ENCODE data around the gene EYS.

EYS gene

DNA sequence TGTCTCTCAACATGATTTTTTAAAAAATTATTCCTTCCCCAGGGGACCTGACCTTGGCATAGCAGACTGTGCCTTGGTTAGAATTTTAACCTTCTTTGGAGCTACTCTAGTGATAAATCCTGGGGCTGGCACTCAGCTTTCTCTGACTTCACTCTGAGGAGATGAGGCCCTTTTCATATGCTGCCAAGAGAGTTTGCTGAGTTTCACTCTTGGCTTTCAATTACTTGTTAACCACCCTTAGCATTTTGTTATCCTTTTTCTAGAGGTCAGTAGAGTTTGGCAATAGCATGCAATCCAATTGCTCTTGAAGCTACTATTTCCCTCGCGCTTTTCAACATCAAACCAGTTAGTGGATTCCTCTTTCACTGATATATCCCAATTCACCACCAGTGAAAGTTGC is 920.3 kb downstream of the EYS start:
- TF ChIP-seq, protein P1, sequence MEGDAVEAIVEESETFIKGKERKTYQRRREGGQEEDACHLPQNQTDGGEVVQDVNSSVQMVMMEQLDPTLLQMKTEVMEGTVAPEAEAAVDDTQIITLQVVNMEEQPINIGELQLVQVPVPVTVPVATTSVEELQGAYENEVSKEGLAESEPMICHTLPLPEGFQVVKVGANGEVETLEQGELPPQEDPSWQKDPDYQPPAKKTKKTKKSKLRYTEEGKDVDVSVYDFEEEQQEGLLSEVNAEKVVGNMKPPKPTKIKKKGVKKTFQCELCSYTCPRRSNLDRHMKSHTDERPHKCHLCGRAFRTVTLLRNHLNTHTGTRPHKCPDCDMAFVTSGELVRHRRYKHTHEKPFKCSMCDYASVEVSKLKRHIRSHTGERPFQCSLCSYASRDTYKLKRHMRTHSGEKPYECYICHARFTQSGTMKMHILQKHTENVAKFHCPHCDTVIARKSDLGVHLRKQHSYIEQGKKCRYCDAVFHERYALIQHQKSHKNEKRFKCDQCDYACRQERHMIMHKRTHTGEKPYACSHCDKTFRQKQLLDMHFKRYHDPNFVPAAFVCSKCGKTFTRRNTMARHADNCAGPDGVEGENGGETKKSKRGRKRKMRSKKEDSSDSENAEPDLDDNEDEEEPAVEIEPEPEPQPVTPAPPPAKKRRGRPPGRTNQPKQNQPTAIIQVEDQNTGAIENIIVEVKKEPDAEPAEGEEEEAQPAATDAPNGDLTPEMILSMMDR (IDR thresholded peaks at IDR 0.05; ENCODE audit: low read depth, low read length): no peak
- H3K4me3 ChIP-seq (ENCODE audit: low read depth, low read length): no peak overlapping the region
- in situ Hi-C loops (cut with HindIII; ENCODE audit: low sequenced_read_pairs): no loop called here
- no peak for DNase-seq (ENCODE audit: low read depth, low spot score)

DNA sequence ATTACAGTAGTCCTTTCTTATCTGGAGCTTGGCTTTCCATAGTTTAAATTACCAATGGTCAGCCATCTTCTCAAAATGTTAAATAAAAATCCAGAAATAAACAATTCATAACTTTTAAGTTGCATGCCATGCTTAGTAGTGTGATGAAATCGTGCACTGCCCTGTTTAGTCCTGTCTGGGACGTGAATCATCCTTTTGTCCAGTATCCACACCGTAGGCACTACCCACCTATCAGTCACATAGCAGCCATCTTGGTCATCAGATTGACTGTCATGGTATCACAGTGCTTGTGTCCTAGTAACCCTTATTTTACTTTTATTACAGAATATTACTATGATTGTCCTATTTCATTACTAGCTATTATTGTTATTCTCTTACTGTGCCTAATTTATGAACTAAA is 924.1 kb downstream of the EYS start:
- no peak for DNase-seq (ENCODE audit: low read depth, low spot score)
- no peak overlapping the region for H3K4me3 ChIP-seq (ENCODE audit: low read depth, low read length)
- in situ Hi-C loops (cut with HindIII; ENCODE audit: low sequenced_read_pairs): no loop called here
- TF ChIP-seq, protein P1 (IDR thresholded peaks at IDR 0.05; ENCODE audit: low read depth, low read length): no peak

DNA sequence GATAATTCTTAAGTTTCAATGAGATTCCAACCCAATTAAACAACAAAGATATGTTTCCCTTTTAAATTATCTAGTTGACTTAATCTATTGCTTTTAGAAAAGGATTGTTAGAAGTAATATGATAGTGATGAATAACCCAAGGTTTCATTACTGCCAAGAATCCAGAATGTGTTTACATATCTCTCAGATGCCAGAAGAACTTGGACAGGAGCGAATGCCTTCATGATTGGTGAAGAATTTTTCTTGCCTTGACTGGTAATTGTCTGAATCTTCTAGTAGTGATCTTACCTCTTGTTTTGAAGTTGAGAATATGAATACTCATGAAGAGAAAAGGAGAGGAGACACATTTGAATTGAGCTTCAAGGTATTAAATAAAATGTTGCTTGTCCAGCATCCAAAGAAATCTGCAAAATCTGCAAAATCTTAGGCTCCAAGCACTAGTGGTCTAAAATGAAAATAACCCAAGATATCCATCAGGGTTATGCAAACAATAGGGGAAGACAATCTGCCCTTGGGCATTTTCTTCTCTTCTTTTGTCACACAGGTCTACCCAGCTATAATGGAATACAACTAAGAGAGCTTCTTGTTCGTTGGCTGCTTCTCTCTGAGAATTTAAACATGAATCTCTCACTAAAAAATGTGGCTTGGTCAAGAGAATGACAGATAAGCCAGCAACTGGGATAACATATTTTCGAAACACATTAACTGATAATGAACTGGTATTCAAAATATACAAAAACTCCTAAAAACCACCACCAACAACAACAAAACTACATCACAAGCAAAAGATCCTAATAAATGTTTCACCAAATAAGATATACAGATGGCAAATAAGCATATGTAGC is 928.9 kb downstream of the EYS start:
- H3K4me3 ChIP-seq (ENCODE audit: low read depth, low read length): no peak overlapping the region
- DNase-seq (ENCODE audit: low read depth, low spot score): peak; percentile 10
- in situ Hi-C loops (cut with HindIII; ENCODE audit: low sequenced_read_pairs): no loop called here
- TF ChIP-seq, protein P1 (IDR thresholded peaks at IDR 0.05; ENCODE audit: low read depth, low read length): no peak

DNA sequence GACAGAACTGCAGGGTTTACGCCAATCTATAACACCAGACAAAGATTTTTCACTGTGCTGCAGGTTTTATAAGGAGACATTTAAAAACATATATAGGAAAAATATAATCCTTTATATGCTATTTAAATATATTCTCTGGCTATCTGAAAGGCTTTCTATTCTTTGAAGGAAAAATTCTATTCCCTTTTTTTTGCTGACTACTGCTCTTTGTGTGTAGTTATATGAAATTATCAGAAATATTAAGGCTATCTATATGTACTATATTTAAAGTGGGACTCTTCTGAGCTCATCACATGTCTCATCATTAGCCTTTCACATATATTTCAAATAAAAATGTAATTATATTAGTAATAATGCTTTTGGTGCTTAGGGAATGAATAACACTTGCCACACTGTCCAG is 930.7 kb downstream of the EYS start:
- H3K4me3 ChIP-seq (ENCODE audit: low read depth, low read length): no peak overlapping the region
- DNase-seq (ENCODE audit: low read depth, low spot score): no peak
- TF ChIP-seq, protein P1 (IDR thresholded peaks at IDR 0.05; ENCODE audit: low read depth, low read length): no peak
- in situ Hi-C loops (cut with HindIII; ENCODE audit: low sequenced_read_pairs): no loop called here

DNA sequence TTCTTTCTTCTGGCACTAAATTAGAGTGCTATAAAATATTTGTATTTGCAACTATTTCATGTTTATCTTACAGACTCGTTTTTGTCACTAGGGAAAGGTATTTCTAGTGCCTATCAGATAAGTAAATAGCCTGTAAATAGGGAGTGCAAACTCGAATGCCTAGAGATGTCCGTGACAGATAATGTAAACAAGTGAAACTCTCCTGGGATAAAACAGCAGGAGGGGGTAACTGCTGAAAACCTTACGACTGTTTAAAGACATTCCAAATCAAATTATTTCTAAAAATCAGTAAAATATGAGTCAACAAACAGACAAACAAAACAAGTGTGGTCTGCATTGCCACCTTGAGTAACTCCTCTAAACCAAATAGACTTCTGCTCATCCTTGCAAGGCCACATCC is 932.1 kb downstream of the EYS start:
- H3K4me3 ChIP-seq (ENCODE audit: low read depth, low read length): no peak overlapping the region
- DNase-seq (ENCODE audit: low read depth, low spot score): no peak
- in situ Hi-C loops (cut with HindIII; ENCODE audit: low sequenced_read_pairs): no loop called here
- TF ChIP-seq, protein P1 (IDR thresholded peaks at IDR 0.05; ENCODE audit: low read depth, low read length): no peak

DNA sequence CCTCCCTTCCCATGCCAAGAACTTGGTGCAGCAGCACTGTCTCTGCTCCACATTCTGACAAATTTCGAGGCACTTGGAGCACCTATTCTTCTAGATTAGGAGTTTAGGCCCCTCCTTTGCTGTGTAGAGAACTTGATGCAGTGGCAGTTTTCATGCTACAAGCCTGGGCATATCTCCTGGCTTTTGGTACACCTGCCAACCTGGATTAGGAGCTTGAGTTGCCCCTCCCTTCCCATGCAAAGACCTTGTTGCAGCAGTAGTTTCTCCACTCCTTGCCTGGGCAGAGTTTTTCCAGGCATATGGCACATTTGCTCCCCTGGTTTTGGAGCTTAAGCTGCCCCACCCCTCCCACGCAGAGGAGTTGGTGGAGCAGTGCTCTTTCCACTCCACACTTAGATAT is 956.1 kb downstream of the EYS start:
- TF ChIP-seq, protein P1 (IDR thresholded peaks at IDR 0.05; ENCODE audit: low read depth, low read length): no peak
- no peak for DNase-seq (ENCODE audit: low read depth, low spot score)
- in situ Hi-C loops (cut with HindIII; ENCODE audit: low sequenced_read_pairs): no loop called here
- H3K4me3 ChIP-seq (ENCODE audit: low read depth, low read length): no peak overlapping the region
